MCF 10A (cell line): ENCODE results near the gene ADCY7. TPM values are rescaled to one million over a fixed set of nuclear protein-coding genes. Genes with fewer than 3 reads are reported as not detected.
A peak's percentile ranks its signal among the peaks of the same experiment; 100 is the strongest.

Experiments used
- BruUV-seq: library from RNA; stranded (reverse); fragments of 400-500 nt; replicated peaks from 2 replicates; lab custom pipeline; 2021; lab: Mats Ljungman, UMichigan
- CTCF ChIA-PET: fragments of 300-600 bp; sonication (Branson Sonifier 250); formaldehyde crosslinking; extraction: SDS; loops from one replicate; lab custom pipeline; 2021; ENCODE audit warnings: antibody characterized with exemption, inconsistent platforms; lab: Yijun Ruan, JAX
- POLR2A ChIA-PET: fragments of 300-600, 350-650 bp; sonication (Branson Sonifier 250); formaldehyde crosslinking; extraction: SDS; loops from one replicate; lab custom pipeline; 2020; ENCODE audit warnings: antibody characterized with exemption, inconsistent platforms; lab: Yijun Ruan, JAX
- DNase-seq: peaks from one replicate; pipeline ENCODE4 v3.0.0-alpha.2; 2018; ENCODE audit not compliant: unreplicated experiment
- H3K27ac Mint-ChIP-seq: one replicate; pipeline ENCODE4 v1.8.0; 2022; ENCODE audit warnings: mild to moderate bottlenecking, low read depth, mixed read lengths; ENCODE audit not compliant: unreplicated experiment
- H3K27me3 Mint-ChIP-seq: one replicate; pipeline ENCODE4 v1.8.0; 2022; ENCODE audit warnings: mixed read lengths; ENCODE audit not compliant: insufficient read depth, unreplicated experiment
- H3K36me3 Mint-ChIP-seq: one replicate; pipeline ENCODE4 v1.8.0; 2022; ENCODE audit warnings: mild to moderate bottlenecking, moderate library complexity, mixed read lengths; ENCODE audit not compliant: insufficient read depth, unreplicated experiment
- H3K4me1 Mint-ChIP-seq: one replicate; pipeline ENCODE4 v1.8.0; 2022; ENCODE audit warnings: mixed read lengths; ENCODE audit not compliant: insufficient read depth, unreplicated experiment
- H3K4me3 Mint-ChIP-seq: one replicate; pipeline ENCODE4 v1.8.0; 2022; ENCODE audit warnings: mild to moderate bottlenecking, moderate library complexity, mixed read lengths; ENCODE audit not compliant: unreplicated experiment
- H3K9me3 Mint-ChIP-seq: one replicate; pipeline ENCODE4 v1.8.0; 2022; ENCODE audit warnings: mixed read lengths; ENCODE audit not compliant: unreplicated experiment
- CTCF ChIP-seq: fragments of 200-600 bp; IDR thresholded peaks from one replicate; pipeline ENCODE4 v1.8.0; 2022; ENCODE audit warnings: antibody characterized with exemption, mild to moderate bottlenecking; ENCODE audit not compliant: unreplicated experiment
- intact Hi-C: fragments of 100-400 bp; cut with micrococcal nuclease; formaldehyde crosslinking; loops from 2 replicates; pipeline ENCODE4 v1.14.1; 2022
- total RNA-seq: library from RNA; stranded (reverse); gene quantifications from 2 replicates; pipeline ENCODE4 v1.2.3, GENCODE V29; 2022

The ADCY7 gene
- total RNA-seq, 1 experiment from 2014 or later, result 32.9 TPM

GRCh38 chr16:50320310-50320709 lies 54.0 kb downstream of the ADCY7 start:
- Mint-ChIP-seq H3K9me3 (no peaks in the 10 kb centered on the region), H3K27me3 (no peaks in the 10 kb centered on the region), H3K36me3 (peaks cover 75% of the 10 kb centered on the region), H3K4me3 (no peak overlapping the region), H3K27ac (no peak overlapping the region), H3K4me1 (no peaks in the 10 kb centered on the region)
- no peak for DNase-seq
- no TSS peak for BruUV-seq
- no peak for TF ChIP-seq CTCF
- intact Hi-C loops, result no loop called here
- ChIA-PET POLR2A (no interaction called here), CTCF (interaction anchor here (0.6 kb wide), 1 partner anchor 55 kb away, joined by 3 read pairs; no protein-coding TSS in a partner anchor)

DNA sequence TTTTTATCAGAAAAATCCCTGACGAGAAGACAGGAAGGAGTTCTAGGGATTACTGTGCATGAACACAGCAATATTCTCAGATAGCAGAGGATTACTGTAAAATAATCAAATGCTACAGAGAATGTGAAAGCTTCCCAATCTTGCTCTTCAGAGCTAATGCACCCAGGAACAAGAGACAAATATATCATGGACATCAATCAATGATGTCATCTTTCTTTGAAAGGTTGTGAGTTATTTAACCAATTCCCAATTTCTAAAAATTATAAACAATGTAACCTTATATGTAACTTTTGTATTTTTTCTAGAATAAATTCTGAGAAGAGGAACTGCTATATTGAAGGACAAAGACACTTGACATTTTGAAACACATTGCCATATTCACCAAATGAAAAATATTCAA lies 56.0 kb downstream of the ADCY7 start:
- intact Hi-C loops, result no loop called here
- Mint-ChIP-seq H3K4me1 (no peaks in the 10 kb centered on the region), H3K27ac (no peak overlapping the region), H3K4me3 (no peak overlapping the region), H3K27me3 (no peaks in the 10 kb centered on the region), H3K9me3 (no peaks in the 10 kb centered on the region), H3K36me3 (peaks cover 75% of the 10 kb centered on the region)
- DNase-seq, result no peak
- ChIA-PET POLR2A (interaction anchor here (0.8 to 1.2 kb wide), 2 partner anchors 9 to 35 kb away, joined by 3 read pairs; no protein-coding TSS in a partner anchor), CTCF (interaction anchor here (0.8 to 2.0 kb wide), 8 partner anchors 9 to 425 kb away, joined by 3 to 16 read pairs (median 5); partner anchors contain the start of gene CNEP1R1)
- BruUV-seq, result no TSS peak
- TF ChIP-seq CTCF, result no peak

GRCh38 chr16:50323335-50324011 lies 57.1 kb downstream of the ADCY7 start:
- Mint-ChIP-seq H3K27me3 (no peaks in the 10 kb centered on the region), H3K36me3 (peaks cover 65% of the 10 kb centered on the region), H3K27ac (no peak overlapping the region), H3K9me3 (no peaks in the 10 kb centered on the region), H3K4me3 (no peak overlapping the region), H3K4me1 (no peaks in the 10 kb centered on the region)
- ChIA-PET CTCF (interaction anchor here (0.6 to 2.0 kb wide), 11 partner anchors 10 to 832 kb away, joined by 3 to 16 read pairs (median 5); partner anchors contain the start of gene CNEP1R1), POLR2A (interaction anchor here (0.8 to 1.2 kb wide), 2 partner anchors 10 to 34 kb away, joined by 3 read pairs; no protein-coding TSS in a partner anchor)
- DNase-seq, result peak; percentile 51
- no peak for TF ChIP-seq CTCF
- intact Hi-C loops, result no loop called here
- BruUV-seq, result no TSS peak

- peaks cover 62% of the 10 kb centered on the region for H3K36me3 Mint-ChIP-seq
- no peak for TF ChIP-seq CTCF
- no peaks in the 10 kb centered on the region for H3K27me3 Mint-ChIP-seq
- H3K27ac Mint-ChIP-seq, result no peak overlapping the region
- POLR2A ChIA-PET, result no interaction called here
- intact Hi-C loops, result no loop called here
- no peak for DNase-seq
- CTCF ChIA-PET, result interaction anchor here (0.6 to 1.3 kb wide), 5 partner anchors 36 to 341 kb away, joined by 3 to 6 read pairs (median 3); no protein-coding TSS in a partner anchor
- no peak overlapping the region for H3K4me3 Mint-ChIP-seq
- no TSS peak for BruUV-seq
- H3K9me3 Mint-ChIP-seq, result no peaks in the 10 kb centered on the region
- H3K4me1 Mint-ChIP-seq, result no peaks in the 10 kb centered on the region
Observed at GRCh38 chr16:50324345-50324744, 58.0 kb downstream of the ADCY7 start.
